Measurements from ENCODE around the gene NKD2.

The NKD2 gene

DNA sequence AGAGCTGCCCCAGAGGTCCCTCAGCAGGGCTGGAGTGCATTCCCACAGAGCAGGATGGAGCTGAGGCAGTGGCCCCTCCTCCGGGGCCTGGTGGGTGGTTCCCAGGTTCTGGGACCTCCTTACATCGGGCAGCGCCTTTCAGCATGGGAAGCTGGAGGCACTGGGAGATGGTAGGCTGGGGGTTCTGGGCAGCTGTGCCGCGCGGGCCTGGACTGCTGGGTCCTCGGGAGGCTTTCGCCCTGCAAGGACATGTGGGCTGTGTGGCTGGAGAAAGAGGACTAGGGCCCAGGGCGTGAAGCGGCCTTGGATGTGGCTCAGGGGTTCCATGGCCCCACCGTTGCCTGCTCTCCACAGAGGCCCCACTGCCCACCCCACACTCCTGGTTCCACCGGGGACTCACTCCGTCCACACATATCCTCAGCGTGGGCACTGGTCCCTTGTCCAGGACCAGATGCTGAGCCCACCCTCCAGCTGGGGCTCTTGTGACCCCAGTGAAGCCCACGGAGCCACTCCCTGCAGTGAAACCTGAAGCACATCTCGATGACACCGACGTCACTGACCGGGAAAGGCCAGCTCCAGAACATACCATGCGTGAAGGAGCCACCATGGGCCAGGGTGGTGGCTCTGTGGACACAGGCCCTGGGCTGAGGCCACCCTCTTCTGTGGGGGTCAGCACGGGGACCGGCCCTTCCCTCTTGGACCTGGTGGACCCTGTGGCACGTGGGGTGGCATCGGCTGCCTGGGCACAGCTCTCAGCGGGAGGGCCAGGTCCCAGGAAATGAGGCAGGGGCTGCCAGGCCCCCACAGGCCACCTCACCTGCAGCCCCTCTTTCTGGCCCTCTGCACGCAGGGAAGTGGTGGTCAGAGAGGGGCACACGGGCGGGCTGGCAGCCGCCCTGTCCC lies 31.5 kb upstream of the NKD2 start:
- DNase-seq = peak in 1 of 2 donors; percentile 51

DNA sequence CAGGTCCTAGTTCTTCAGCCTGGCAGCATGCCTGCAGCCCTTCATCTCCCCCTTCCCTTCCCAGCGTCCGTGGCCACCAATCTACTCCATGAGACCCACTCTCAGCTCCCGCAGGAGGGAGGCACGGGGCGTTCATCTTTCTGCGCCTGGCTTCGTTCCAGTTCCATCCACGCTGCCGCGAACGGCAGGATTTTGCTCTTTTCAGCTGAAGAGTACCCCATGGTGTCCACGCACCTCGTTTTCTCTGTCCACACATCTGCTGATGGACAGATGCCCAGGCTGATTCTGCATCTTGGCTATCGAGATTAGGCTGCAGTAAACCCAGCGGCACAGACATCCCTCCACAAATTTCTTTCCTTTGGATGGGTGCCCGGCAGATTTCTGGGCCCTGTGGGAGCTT lies 30.5 kb upstream of the NKD2 start:
- Histone ChIP-seq H3K36me3 (no peaks in the 10 kb centered on the region), H3K9me3 (no peaks in the 10 kb centered on the region), H3K27me3 (peaks cover 0 to 30% of the 10 kb centered on the region in 2 donors), H3K4me1 (no peaks in the 10 kb centered on the region), H3K27ac (no peak overlapping the region), H3K4me3 (no peak overlapping the region)
- peak in 1 of 2 donors; percentile 35 for DNase-seq
- TF ChIP-seq, protein P1, sequence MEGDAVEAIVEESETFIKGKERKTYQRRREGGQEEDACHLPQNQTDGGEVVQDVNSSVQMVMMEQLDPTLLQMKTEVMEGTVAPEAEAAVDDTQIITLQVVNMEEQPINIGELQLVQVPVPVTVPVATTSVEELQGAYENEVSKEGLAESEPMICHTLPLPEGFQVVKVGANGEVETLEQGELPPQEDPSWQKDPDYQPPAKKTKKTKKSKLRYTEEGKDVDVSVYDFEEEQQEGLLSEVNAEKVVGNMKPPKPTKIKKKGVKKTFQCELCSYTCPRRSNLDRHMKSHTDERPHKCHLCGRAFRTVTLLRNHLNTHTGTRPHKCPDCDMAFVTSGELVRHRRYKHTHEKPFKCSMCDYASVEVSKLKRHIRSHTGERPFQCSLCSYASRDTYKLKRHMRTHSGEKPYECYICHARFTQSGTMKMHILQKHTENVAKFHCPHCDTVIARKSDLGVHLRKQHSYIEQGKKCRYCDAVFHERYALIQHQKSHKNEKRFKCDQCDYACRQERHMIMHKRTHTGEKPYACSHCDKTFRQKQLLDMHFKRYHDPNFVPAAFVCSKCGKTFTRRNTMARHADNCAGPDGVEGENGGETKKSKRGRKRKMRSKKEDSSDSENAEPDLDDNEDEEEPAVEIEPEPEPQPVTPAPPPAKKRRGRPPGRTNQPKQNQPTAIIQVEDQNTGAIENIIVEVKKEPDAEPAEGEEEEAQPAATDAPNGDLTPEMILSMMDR (IDR thresholded peaks at IDR 0.05) = no peak
- intact Hi-C loops (cut with DNase I; ENCODE audit: low total_unique reads) = no loop called here

More for the DNA sequence above, 31.5 kb upstream of the NKD2 start:
- Histone ChIP-seq H3K4me1 (no peaks in the 10 kb centered on the region), H3K27me3 (peaks cover 0 to 21% of the 10 kb centered on the region in 2 donors), H3K9me3 (no peaks in the 10 kb centered on the region), H3K36me3 (no peaks in the 10 kb centered on the region), H3K4me3 (no peak overlapping the region), H3K27ac (no peak overlapping the region)
- TF ChIP-seq, protein P1 (IDR thresholded peaks at IDR 0.05) = no peak
- intact Hi-C loops (cut with DNase I; ENCODE audit: low total_unique reads) = no loop called here

DNA sequence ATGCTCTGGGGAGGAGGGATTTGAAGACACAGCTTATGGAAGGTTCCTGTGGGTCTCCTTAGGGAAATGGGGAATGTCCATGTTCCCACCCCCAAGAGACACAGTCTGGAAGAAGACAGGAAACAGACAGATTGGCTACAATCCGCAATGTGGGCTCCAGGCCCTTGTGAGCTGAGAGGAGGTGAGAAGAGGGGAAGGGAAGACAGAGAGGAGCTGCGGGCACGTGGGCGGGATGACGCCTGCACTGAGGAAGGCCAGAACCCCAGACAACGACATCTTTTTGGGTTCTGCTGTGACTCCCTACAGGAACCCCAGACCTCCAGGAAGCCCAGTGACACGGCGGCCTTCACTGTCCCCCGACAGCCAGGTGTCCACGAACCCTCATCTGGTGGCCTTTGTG lies 29.9 kb upstream of the NKD2 start:
- TF ChIP-seq, protein P1 (IDR thresholded peaks at IDR 0.05) = no peak
- intact Hi-C loops (cut with DNase I; ENCODE audit: low total_unique reads) = no loop called here
- Histone ChIP-seq H3K27ac (no peak overlapping the region), H3K9me3 (no peaks in the 10 kb centered on the region), H3K4me3 (no peak overlapping the region), H3K36me3 (no peaks in the 10 kb centered on the region), H3K4me1 (no peaks in the 10 kb centered on the region), H3K27me3 (peaks cover 0 to 33% of the 10 kb centered on the region in 2 donors)
- DNase-seq = peak in 1 of 2 donors; percentile 37

DNA sequence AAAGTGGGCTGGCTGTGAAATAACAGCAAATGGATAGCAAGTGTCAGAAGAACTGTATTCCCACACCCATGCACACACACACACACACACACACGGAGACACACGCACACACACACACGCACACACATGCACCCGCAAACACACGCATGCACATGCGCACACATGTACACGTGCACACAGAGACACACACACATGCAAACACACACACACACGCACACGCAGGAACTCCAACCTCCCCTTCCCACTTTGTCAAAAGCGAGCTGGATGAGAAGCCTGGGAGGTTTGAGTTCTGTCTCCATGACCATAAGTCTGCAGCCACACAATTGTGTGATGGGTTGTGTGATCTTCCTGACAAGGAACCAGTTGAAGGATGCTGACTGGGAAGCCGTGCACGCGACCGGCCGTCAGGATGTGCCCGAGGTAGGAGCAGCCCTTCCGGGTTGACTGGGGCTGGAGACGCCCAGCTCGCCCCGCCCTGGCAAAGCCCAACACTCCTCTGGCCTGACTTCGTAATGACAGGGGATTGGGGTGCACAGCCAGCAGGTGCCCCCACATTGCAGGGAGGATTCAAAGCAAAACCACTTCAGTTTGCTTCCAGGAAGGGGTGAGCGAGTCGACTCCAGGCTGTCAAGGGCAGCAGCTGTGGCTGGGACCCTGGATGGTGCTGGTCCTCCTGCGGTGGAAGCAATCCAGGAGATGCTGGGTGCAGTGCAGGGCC lies 29.3 kb upstream of the NKD2 start:
- H3K27ac ChIP-seq = no peak overlapping the region
- TF ChIP-seq, protein P1 (IDR thresholded peaks at IDR 0.05) = no peak
- H3K9me3 ChIP-seq = no peaks in the 10 kb centered on the region
- intact Hi-C loops (cut with DNase I; ENCODE audit: low total_unique reads) = no loop called here
- peaks cover 0 to 33% of the 10 kb centered on the region in 2 donors for H3K27me3 ChIP-seq
- no peaks in the 10 kb centered on the region for H3K4me1 ChIP-seq
- peak in 1 of 2 donors; percentile 33 for DNase-seq
- no peaks in the 10 kb centered on the region for H3K36me3 ChIP-seq
- no peak overlapping the region for H3K4me3 ChIP-seq

DNA sequence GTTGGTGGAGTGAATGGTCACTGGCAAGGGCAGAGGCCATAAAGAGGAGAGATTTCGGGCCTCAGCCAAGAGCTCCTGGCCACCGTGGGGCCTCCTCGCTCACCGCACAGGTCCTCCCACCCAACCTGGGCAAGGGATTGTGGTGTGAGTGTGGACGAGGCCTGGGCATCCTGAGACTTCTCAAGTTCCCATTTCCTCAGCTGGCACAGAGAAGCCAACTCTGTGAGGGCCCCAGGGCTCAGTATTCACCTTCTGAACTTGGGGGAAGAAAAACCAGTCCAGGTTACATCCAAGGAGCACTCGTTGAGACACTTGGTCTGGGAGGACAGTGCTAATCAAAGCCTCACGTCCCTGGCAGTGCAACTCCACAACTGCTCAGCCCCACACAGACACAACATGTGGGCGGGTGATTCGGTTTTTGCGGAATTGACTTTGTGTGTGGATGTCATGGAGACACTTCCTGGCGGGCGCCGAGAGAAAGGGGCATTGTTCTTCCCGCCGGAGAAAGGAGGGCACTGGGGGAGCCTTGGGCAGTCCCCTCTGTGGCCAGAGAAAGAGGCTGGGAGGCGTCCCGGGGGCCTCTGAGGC lies 28.5 kb upstream of the NKD2 start:
- no peaks in the 10 kb centered on the region for H3K36me3 ChIP-seq
- peak in 1 of 2 donors; percentile 35 for DNase-seq
- no peak overlapping the region for H3K4me3 ChIP-seq
- H3K4me1 ChIP-seq = no peaks in the 10 kb centered on the region
- peaks cover 0 to 35% of the 10 kb centered on the region in 2 donors for H3K27me3 ChIP-seq
- H3K9me3 ChIP-seq = no peaks in the 10 kb centered on the region
- TF ChIP-seq, protein P1 (IDR thresholded peaks at IDR 0.05) = no peak
- no peak overlapping the region for H3K27ac ChIP-seq
- intact Hi-C loops (cut with DNase I; ENCODE audit: low total_unique reads) = no loop called here

Data from tibial artery (tissue), 4 donors.